D721Med (cell line): ENCODE data around the gene TTBK1.

Experiments used
- DNase-seq: peaks from one replicate; pipeline ENCODE4 v3.0.0; 2011; ENCODE audit warnings: low spot score; ENCODE audit not compliant: insufficient read length
- FAIRE-seq: peaks from 2 replicates; lab custom pipeline; 2011; peaks lifted over from hg19 to GRCh38; lab: Jason Lieb, UNC
- TF ChIP-seq, protein P1 (sequence below): IDR thresholded peaks from 2 replicates; pipeline ENCODE4 v1.5.1; 2012; ENCODE audit warnings: mild to moderate bottlenecking, control low read depth; ENCODE audit not compliant: insufficient read depth; ENCODE audit errors: missing control alignments

TTBK1 gene

GRCh38 chr6:43222418-43223059 is 20.7 kb upstream of the TTBK1 start:
- FAIRE-seq, result no peak

GRCh38 chr6:43223175-43223574 is 20.1 kb upstream of the TTBK1 start:
- DNase-seq, result no peak
- FAIRE-seq, result no peak
- TF ChIP-seq, protein P1, sequence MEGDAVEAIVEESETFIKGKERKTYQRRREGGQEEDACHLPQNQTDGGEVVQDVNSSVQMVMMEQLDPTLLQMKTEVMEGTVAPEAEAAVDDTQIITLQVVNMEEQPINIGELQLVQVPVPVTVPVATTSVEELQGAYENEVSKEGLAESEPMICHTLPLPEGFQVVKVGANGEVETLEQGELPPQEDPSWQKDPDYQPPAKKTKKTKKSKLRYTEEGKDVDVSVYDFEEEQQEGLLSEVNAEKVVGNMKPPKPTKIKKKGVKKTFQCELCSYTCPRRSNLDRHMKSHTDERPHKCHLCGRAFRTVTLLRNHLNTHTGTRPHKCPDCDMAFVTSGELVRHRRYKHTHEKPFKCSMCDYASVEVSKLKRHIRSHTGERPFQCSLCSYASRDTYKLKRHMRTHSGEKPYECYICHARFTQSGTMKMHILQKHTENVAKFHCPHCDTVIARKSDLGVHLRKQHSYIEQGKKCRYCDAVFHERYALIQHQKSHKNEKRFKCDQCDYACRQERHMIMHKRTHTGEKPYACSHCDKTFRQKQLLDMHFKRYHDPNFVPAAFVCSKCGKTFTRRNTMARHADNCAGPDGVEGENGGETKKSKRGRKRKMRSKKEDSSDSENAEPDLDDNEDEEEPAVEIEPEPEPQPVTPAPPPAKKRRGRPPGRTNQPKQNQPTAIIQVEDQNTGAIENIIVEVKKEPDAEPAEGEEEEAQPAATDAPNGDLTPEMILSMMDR, result no peak

More at GRCh38 chr6:43222418-43223059, 20.7 kb upstream of the TTBK1 start:
- TF ChIP-seq, protein P1, result no peak
- no peak for DNase-seq

DNA sequence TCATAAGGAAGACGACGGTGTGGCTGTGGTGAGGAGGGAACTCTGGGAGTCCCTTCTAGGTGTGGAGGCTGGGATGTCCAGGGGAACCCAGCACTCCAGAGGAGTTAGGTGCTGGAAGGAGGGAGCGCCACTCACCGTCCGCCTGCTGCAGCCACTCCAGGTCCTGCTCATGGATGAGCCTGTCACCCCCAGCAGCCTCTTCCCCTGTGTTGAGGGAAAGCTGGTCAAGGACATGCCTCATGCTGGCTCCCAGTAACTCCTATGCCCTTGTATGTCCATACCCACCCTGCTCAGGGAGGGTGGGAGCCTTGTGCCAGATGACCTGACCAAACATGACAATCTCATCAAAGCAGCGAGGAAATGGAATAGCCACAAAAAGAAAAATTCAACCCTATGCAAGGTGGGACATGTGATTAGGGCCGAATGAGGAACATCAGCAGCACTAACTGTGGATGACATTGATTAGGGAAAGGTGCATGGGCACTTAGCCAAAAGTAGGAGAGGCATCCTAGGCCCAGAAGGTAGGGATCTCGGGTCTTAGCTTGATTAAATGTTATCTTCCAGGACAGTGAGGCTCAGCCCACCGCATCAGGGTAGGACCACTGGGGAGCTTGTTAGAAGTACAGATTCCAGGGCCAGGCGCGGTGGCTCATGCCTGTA is 17.0 kb upstream of the TTBK1 start:
- TF ChIP-seq, protein P1, result no peak
- DNase-seq (no peak), FAIRE-seq (no peak)

- DNase-seq (peak; percentile 57), FAIRE-seq (no peak)
- TF ChIP-seq, protein P1, result peak; percentile 69
These were observed 14.1 kb upstream of the TTBK1 start, which contains the start of gene DNPH1 for GRCh38 chr6:43228951-43229802. Gene DNPH1 (minus strand): TSS chr6:43229481. CDS start chr6:43229456, 25 bp downstream.

- TF ChIP-seq, protein P1, result no peak
- DNase-seq (no peak), FAIRE-seq (no peak)
These were observed 13.3 kb upstream of the TTBK1 start for GRCh38 chr6:43229803-43230620.

DNA sequence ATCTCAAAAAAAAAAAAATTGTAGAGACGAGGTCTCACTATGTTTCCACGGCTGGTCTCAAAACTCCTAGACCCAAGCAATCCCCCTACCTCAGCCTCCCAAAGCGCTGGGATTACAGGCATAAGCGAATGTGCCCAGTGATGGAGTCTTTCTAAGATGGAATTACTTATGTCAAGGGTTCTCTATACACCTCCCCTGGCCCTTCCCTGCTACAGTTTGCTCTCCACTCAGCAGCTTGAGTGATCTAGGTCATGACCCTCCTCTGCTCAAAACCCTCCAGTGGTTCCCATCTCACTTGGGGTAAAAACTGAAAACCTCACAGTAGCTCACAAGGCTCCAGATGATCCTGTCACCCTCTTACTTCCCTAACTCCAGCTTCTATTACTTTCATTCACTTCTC is 12.2 kb upstream of the TTBK1 start:
- DNase-seq (no peak), FAIRE-seq (no peak)
- TF ChIP-seq, protein P1, result no peak
